HepG2 (cell line): Measurements from ENCODE around the gene TMEM256. TPM values are rescaled to one million over a fixed set of nuclear protein-coding genes. Genes with fewer than 3 reads are reported as not detected.
A peak's percentile ranks its signal among the peaks of the same experiment; 100 is the strongest.

ENCODE experiments used
- AFF4 ChIP-seq: sonication (generic); formaldehyde crosslinking; IDR thresholded peaks from 2 replicates; pipeline ENCODE4 v1.4.0; 2020; ENCODE audit warnings: missing genetic modification reagents
- ARNTL ChIP-seq: sonication (generic); formaldehyde crosslinking; IDR thresholded peaks from 2 replicates; pipeline ENCODE4 v1.4.0; 2020; ENCODE audit warnings: mild to moderate bottlenecking, missing genetic modification reagents
- ATF1 ChIP-seq: IDR thresholded peaks from 2 replicates; pipeline ENCODE4 v1.6.1; 2016; ENCODE audit warnings: mild to moderate bottlenecking, control low read depth
- CBFB ChIP-seq: sonication (generic); formaldehyde crosslinking; IDR thresholded peaks from 2 replicates; pipeline ENCODE4 v1.4.0; 2020; ENCODE audit warnings: missing genetic modification reagents
- CHD4 ChIP-seq: fragments of 200-600 bp; sonication (generic); IDR thresholded peaks from 2 replicates; pipeline ENCODE4 v1.7.0; 2017; ENCODE audit warnings: mild to moderate bottlenecking, low read length, borderline replicate concordance
- E2F1 ChIP-seq: sonication (generic); formaldehyde crosslinking; IDR thresholded peaks from 2 replicates; pipeline ENCODE4 v1.5.0; 2020; ENCODE audit warnings: missing genetic modification reagents
- EEA1 ChIP-seq: sonication (generic); formaldehyde crosslinking; IDR thresholded peaks from 2 replicates; pipeline ENCODE4 v1.5.1; 2020; ENCODE audit warnings: mild to moderate bottlenecking, missing genetic modification reagents, borderline replicate concordance
- FOXK2 ChIP-seq: fragments of 450-650 bp; IDR thresholded peaks from 2 replicates; pipeline ENCODE4 v1.6.1; 2016
- GPN1 ChIP-seq: sonication (generic); formaldehyde crosslinking; IDR thresholded peaks from 2 replicates; pipeline ENCODE4 v1.5.1; 2020; ENCODE audit warnings: missing genetic modification reagents, borderline replicate concordance
- SOX13 ChIP-seq, 3 experiments: fragments of 450-650 bp in 1 of 3; sonication (generic) in 1 of 3; formaldehyde crosslinking in 1 of 3; IDR thresholded peaks in 2 of 3; conservative IDR thresholded peaks in 1 of 3; 2 replicates each; pipeline versions ENCODE4 v1.5.0 to v1.6.1; 2016 to 2020; ENCODE audit warnings: antibody characterized with exemption in 1 of 3, mild to moderate bottlenecking in 1 of 3, missing compliant biosample characterization in 1 of 3, missing genetic modification reagents in 1 of 3, moderate library complexity in 1 of 3
- SRSF4 ChIP-seq: fragments of 200-400 bp; formaldehyde crosslinking; IDR thresholded peaks from one replicate; pipeline ENCODE4 v1.6.1; 2018; ENCODE audit warnings: mild to moderate bottlenecking, low read depth, low read length, moderate library complexity; ENCODE audit not compliant: poor library complexity, severe bottlenecking
- ZNF225 ChIP-seq: sonication (generic); formaldehyde crosslinking; IDR thresholded peaks from 2 replicates; pipeline ENCODE4 v1.4.0; 2020; ENCODE audit warnings: mild to moderate bottlenecking, missing genetic modification reagents
- ZNF275 ChIP-seq: sonication (generic); formaldehyde crosslinking; IDR thresholded peaks from 2 replicates; pipeline ENCODE4 v1.8.0; 2022; ENCODE audit warnings: missing genetic modification reagents, mild to moderate bottlenecking, inconsistent platforms, borderline replicate concordance
- ZNF3 ChIP-seq: IDR thresholded peaks from 2 replicates; pipeline ENCODE4 v1.7.0; 2017; ENCODE audit warnings: inconsistent platforms
- ZNF317 ChIP-seq: sonication (generic); formaldehyde crosslinking; IDR thresholded peaks from 2 replicates; pipeline ENCODE4 v1.5.0; 2020; ENCODE audit warnings: mild to moderate bottlenecking, missing genetic modification reagents
- ZNF430 ChIP-seq: sonication (generic); formaldehyde crosslinking; IDR thresholded peaks from 2 replicates; pipeline ENCODE4 v1.9.0; 2021; ENCODE audit warnings: mild to moderate bottlenecking, missing genetic modification reagents
- polyA plus RNA-seq, 8 experiments: library from polyadenylated mRNA; depleted of rRNA in 3 of 8; stranded (reverse) in 7 of 8; unstranded in 1 of 8; fragments of >200 nt; fragmentation: Illumina TruSeq in 4 of 8; extraction: Trizol in 4 of 8; gene quantifications; 2 replicates each; pipeline versions ENCODE4 v1.2.1 to v1.2.3, GENCODE V29; 2011 to 2016; ENCODE audit warnings: low read depth in 4 of 8, missing spikeins in 1 of 8, mixed read lengths in 1 of 8; ENCODE audit not compliant: insufficient read depth in 1 of 8
- total RNA-seq, 5 experiments: library from RNA; depleted of rRNA; stranded (reverse); fragments of >200 nt; fragmentation: Illumina TruSeq; extraction: Trizol; gene quantifications; 2 replicates each; pipeline ENCODE4 v1.2.3, GENCODE V29; 2016; ENCODE audit warnings: low read depth in 1 of 5
- TF ChIP-seq, protein P1 (sequence below): sonication (generic); formaldehyde crosslinking; IDR thresholded peaks from 2 replicates; pipeline ENCODE4 v1.5.0; 2020; ENCODE audit warnings: mild to moderate bottlenecking, missing genetic modification reagents
- TF ChIP-seq, protein P2 (sequence below), 2 experiments: sonication (generic) in 1 of 2; formaldehyde crosslinking in 1 of 2; IDR thresholded peaks; 2 replicates each; pipeline versions ENCODE4 v1.4.0 to v1.6.1; 2018 to 2020; ENCODE audit warnings: missing genetic modification reagents in 2 of 2, borderline replicate concordance in 1 of 2, low read depth in 1 of 2, mild to moderate bottlenecking in 1 of 2, missing biosample characterization in 1 of 2

The TMEM256 gene
- total and polyA plus RNA-seq, 2 of the 13 experiments (the other 11 are each of a cell fraction or from before 2014, with no cell fraction given), result 231 to 252 TPM

- TF ChIP-seq, protein P1, sequence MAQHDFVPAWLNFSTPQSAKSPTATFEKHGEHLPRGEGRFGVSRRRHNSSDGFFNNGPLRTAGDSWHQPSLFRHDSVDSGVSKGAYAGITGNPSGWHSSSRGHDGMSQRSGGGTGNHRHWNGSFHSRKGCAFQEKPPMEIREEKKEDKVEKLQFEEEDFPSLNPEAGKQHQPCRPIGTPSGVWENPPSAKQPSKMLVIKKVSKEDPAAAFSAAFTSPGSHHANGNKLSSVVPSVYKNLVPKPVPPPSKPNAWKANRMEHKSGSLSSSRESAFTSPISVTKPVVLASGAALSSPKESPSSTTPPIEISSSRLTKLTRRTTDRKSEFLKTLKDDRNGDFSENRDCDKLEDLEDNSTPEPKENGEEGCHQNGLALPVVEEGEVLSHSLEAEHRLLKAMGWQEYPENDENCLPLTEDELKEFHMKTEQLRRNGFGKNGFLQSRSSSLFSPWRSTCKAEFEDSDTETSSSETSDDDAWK (CRISPR knock-in tag), result no peak
- no peak for TF ChIP-seq SOX13 (IDR thresholded peaks at IDR 0.05)
- no peak for TF ChIP-seq SOX13 (CRISPR knock-in tag; conservative IDR thresholded peaks at IDR 0.05 in 1 of 2, IDR thresholded peaks at IDR 0.05 in 1 of 2)
- TF ChIP-seq, protein P2, sequence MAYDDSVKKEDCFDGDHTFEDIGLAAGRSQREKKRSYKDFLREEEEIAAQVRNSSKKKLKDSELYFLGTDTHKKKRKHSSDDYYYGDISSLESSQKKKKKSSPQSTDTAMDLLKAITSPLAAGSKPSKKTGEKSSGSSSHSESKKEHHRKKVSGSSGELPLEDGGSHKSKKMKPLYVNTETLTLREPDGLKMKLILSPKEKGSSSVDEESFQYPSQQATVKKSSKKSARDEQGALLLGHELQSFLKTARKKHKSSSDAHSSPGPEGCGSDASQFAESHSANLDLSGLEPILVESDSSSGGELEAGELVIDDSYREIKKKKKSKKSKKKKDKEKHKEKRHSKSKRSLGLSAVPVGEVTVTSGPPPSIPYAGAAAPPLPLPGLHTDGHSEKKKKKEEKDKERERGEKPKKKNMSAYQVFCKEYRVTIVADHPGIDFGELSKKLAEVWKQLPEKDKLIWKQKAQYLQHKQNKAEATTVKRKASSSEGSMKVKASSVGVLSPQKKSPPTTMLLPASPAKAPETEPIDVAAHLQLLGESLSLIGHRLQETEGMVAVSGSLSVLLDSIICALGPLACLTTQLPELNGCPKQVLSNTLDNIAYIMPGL (CRISPR knock-in tag; IDR thresholded peaks at IDR 0.05; ENCODE audit: borderline replicate concordance in 1 of 2, low read depth in 1 of 2), result peak; percentile 73 to 87; a peak in 3 of 4 replicates
- no peak for TF ChIP-seq FOXK2
- TF ChIP-seq E2F1 (CRISPR knock-in tag), result no peak; the same call in 1 of the 2 replicates
- no peak for TF ChIP-seq CHD4
- peak; percentile 64; the same call in 1 of the 2 replicates for TF ChIP-seq ARNTL
- no peak for TF ChIP-seq GPN1
- TF ChIP-seq ATF1 (CRISPR knock-in tag), result no peak
- peak; percentile 64; the same call in 1 of the 2 replicates for TF ChIP-seq ZNF430 (CRISPR knock-in tag)
- no peak for TF ChIP-seq AFF4 (CRISPR knock-in tag)
- no peak for TF ChIP-seq EEA1 (CRISPR knock-in tag)
- no peak for TF ChIP-seq ZNF3 (CRISPR knock-in tag)
- no peak for TF ChIP-seq ZNF275
- no peak for TF ChIP-seq ZNF225 (CRISPR knock-in tag)
- no peak for TF ChIP-seq SRSF4
- TF ChIP-seq CBFB (CRISPR knock-in tag), result no peak
- peak; percentile 65; the same call in 1 of the 2 replicates for TF ChIP-seq ZNF317 (CRISPR knock-in tag)
Measured at GRCh38 chr17:7444682-7445618, 41.1 kb upstream of the TMEM256 start, which contains the start of gene CHRNB1 (continued).
